Measurements from ENCODE around the gene C6orf52.

- TF ChIP-seq CTCF (IDR thresholded peaks at IDR 0.05): no peak
- TF ChIP-seq POLR2AphosphoS5 (IDR thresholded peaks at IDR 0.05): no peak
These were observed 61.2 kb downstream of the C6orf52 start for GRCh38 chr6:10633216-10633615.

All from stomach (tissue), 4 donors.